Gastrocnemius medialis (tissue), 4 donors: ENCODE results near the gene LEMD2.

Experiments
- POLR2A ChIP-seq, 2 donors: fragments of 450-650 bp; IDR thresholded peaks; one replicate each; pipeline ENCODE4 v1.6.1; 2017; ENCODE audit warnings: antibody characterized with exemption in 2 of 2, mild to moderate bottlenecking in 2 of 2, moderate library complexity in 2 of 2
- TF ChIP-seq, protein P1 (sequence below), 5 experiments: fragments of 450-650 bp in 3 of 5; fragments of 200-600 bp in 2 of 5; sonication (generic) in 2 of 5; IDR thresholded peaks in 4 of 5; conservative IDR thresholded peaks in 1 of 5; 1 replicate in 4 of 5; 2 replicates in 1 of 5; pipeline ENCODE4 v1.5.1; 2016 to 2019; ENCODE audit warnings: antibody characterized with exemption in 5 of 5, mild to moderate bottlenecking in 3 of 5, moderate library complexity in 3 of 5

DNA sequence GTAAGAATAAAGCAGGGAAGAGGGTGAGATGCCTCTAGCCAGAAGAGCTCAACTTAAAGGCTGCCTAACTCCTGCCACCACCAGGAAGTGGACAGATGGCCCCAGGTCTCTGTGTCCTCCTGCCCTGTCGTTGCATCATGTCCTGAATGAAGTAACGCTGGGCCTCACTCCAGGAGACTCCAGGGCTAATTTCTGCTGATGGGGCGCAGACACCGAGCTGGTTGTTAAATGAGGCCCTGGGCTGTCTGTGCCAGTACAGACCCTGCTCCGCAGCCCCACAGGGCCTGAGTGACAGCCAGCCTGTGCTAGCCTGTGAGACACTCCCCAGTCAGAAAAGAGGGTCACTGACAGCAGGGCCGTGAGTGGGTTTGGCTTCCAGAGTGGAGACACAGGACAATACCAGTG, 48.7 kb downstream of the LEMD2 start:
- TF ChIP-seq, protein P1, sequence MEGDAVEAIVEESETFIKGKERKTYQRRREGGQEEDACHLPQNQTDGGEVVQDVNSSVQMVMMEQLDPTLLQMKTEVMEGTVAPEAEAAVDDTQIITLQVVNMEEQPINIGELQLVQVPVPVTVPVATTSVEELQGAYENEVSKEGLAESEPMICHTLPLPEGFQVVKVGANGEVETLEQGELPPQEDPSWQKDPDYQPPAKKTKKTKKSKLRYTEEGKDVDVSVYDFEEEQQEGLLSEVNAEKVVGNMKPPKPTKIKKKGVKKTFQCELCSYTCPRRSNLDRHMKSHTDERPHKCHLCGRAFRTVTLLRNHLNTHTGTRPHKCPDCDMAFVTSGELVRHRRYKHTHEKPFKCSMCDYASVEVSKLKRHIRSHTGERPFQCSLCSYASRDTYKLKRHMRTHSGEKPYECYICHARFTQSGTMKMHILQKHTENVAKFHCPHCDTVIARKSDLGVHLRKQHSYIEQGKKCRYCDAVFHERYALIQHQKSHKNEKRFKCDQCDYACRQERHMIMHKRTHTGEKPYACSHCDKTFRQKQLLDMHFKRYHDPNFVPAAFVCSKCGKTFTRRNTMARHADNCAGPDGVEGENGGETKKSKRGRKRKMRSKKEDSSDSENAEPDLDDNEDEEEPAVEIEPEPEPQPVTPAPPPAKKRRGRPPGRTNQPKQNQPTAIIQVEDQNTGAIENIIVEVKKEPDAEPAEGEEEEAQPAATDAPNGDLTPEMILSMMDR (IDR thresholded peaks at IDR 0.05 in 4 of 5, conservative IDR thresholded peaks at IDR 0.05 in 1 of 5), result no peak
- TF ChIP-seq POLR2A (IDR thresholded peaks at IDR 0.05), result peak in 1 of 2 donors; percentile 76
